NCI-H146 (cell line): ENCODE measurements around the gene FUT6.
A peak's percentile ranks its signal among the peaks of the same experiment; 100 is the strongest.

Experiments used
- DNase-seq: peaks from one replicate; lab custom pipeline; 2025; lab: John Stamatoyannopoulos, UW

The FUT6 gene

DNA sequence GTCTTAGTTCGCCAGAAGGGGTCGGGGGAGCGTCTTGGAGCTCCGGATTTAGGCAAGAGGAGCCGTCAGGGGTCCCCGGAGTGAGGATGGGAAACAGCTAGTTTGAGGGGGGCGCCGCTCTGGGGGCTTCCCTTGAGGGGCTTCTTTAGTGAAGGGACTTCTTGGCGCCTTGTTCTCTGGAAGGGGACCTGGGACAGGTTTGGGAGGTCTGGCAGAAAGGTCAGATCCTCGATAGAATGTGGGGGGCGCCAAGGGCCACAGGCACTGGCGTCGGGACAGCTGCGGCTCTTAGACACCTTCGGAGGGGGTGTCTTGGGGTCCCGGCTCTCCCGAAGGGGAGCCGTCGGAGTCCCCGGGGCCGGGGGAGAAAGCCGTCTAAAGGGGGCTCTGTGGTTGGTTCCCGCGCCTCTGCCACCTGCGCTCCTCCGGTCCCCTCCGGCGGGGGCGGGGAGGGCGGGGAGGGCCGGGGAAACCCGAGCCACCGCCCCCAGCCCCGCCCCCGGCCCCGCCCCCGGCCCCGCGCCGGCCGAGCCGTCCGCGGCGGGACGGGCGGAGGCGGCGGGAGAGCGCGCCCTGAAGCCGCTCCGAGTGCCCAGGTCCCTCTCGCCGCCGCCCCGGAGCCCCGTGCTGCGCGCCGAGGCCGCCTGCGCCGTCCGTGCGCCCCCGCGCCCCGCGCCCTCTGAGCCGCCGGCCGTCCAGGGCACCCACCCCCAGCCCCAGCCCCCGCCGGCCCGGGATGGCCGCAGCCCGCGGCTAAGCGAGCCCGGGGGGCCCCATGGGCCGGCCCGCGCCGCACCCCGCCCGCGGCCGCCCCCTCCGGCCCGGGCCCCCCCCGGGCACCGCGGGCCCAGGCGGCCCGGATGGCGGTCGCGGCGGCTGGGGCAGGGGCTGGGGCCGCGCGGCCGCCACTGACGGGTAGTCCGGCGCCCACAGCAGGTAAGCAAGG lies 34.7 kb downstream of the FUT6 start, which contains the start of gene NRTN:
NRTN (plus strand) TSS at position 552 of the 946 bp plus-strand sequence. CDS start 19,099 bp downstream, outside the sequence.
- DNase-seq = peak; percentile 65

DNA sequence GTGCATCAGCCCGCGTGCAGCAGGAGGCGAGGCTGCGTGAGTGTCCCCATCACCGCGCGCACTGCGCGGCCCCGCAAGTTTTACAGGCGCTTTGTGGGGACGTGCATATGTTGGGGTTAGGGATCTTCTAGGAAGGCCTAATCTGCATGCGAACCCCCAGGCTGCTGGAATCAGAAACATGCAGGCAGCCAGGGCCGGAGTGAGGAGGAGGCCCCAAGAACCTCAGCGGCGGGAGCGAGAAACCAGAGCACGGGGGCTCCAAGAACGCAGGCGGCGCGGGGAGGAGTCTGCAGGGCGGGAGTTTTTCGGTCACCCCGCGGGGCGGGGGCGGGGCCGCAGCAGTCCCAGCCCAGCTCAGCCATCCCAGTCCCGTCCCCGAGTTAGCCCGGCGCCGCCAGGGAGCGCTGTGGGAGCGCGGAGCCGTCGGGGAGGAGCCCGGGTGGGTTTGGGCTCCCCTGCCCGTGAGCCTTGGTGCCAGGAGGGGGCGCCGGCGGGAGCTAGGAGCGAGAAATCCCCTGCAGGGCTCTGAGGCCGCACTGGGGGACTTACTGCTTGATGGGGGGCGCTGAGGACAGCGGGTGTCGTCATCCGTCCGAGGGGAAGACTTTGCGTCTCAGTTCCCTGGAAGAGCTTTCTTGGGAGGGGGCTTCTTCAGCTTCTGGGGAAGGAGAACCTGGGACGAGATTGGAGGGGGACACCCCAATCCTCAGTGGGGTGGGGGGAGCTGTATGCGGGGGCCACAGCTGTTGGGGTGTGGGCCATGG lies 35.6 kb downstream of the FUT6 start:
- peak; percentile 84 for DNase-seq

DNA sequence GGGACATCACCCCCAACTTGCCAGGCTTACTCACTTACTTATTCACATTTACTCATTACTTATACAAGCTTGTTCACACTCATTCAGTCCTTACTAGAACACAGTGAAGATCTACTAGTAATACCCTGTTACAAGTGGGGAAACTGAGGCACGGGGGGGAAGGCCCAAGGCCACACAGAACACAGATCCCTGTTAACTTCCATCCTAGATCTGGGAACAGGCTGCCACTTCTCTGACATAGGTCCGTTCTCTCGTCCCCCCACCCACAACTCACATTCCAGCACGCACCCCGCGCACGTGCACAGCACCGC lies 36.1 kb downstream of the FUT6 start:
- no peak for DNase-seq

DNA sequence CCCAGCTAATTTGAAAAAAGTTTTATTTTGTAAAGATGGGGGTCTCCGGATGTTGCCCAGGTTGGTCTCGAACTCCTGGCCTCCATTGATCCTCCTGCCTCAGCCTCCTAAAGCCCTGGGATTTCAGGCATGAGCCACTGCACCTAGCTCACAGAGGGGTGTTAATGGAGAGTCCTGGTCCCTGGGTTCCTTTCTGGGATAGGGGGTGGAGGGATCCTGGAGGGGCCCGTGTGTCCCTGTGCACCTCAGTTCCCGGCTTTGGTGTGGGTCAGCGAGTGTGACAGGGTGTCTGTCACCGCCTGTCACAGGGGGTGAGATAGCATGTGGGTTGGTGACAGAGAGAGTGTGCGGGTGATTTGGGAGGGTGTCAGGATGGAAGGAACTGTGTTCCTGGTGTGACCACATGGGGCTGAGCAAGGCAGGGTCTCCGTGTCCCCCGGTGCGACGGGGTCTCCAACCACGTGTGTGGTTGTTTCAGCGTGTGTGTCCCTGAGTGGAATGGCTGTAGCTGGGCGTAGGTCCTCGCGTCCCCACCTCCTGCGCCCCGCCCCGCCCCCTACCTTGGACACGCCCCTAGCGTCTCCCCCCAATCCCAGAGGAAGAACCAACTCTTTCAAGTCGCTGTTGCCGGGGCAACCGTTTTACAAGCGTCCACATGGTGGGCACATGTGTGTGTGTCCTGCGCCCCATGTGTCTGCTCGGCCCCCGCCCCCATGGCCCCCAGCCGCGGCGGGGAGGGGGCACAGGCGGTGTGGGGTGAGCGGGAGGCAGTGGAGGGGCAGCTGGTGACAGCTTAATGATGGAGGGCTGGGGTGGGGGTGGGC lies 37.5 kb downstream of the FUT6 start:
- peak; percentile 67 for DNase-seq

DNA sequence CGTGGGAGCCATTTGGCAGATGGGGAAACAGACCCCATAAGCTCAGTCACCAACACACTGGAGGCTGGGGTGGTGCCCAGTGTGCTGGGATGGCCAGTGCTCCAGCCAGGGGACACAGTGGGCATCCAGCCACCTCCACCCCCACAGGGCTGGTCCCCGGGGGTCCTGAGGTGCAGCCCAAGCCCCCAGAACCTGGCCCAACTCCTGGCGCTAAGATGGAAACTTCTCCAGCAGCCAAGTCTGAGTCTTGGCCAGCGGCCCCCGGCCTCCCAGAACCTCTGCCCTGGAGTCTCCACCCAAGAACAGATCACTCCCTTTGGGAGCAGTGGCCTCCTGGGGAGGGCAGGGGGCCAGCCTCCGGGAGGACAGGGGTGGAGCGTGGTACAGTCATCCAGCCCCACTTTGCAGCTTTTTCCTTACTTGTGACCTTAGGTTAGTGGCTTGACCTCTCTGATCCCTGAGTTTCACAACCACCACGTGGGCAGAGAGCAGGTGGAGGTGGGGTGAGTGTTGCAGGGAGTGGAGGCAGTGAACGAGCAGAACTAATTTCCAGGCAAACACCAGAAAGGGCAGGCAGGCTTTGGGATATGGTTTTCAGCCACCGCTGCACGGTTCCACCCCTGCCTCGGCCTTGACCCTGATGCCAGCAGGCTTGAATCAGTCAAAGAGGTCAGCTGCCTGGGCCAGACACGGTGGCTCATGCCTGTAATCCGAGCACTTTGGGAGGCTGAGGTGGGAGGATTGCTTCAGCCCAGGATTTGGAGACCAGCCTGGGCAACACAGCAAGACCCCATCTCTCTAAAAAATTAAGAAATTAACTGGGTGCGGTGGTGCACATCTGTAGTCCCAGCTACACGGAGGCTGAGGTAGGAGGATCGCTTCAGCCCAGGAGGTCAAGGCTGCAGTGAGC lies 38.9 kb downstream of the FUT6 start:
- DNase-seq = no peak

DNA sequence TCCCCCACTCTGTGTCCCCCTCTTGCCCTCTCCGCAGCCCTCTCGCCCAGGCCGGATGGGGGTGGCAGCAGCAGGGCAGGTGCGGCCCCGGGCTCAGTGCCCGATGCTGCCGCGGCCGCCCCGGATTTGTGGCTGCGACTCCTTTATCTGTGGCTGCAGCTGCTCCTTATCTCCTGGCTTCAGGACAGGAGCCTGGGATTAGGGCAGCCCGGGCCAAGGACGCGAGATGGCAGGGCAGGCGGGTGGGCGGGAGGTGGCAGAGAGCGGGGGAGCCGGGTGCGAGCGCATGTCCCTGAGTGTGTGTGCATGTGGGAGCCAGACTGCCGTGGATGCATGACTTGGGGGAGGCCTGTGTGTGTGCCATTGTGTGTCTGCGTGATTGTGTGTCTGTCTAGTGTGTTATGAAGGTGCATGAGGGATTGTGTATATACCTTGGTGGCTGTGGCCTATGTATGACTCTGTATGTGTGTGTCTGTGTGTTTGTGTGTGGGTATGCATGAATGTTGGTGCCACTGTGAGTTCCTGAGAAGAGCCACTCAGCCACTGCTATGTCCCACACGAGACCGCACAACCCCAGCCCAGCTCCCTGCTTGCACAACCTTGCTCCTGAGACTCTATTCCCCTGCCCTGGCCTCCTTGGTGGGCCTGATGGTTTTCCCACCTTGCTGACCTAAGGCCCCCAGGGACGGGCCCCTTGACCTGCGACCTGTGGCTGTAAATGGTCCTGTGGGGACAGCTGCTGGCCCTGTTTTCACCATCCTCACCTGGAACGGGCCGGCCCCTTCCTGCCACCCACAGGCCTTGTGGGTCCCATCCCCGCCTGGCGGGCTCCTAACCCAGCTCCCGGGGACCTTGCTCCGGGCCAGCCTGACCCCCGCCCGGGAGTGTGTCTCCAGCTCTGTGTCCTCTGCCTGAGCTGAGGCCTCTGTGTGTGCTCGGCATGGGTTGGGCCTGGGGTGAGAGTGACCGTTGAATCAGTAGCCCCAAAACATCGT lies 40.0 kb downstream of the FUT6 start:
- DNase-seq = no peak

DNA sequence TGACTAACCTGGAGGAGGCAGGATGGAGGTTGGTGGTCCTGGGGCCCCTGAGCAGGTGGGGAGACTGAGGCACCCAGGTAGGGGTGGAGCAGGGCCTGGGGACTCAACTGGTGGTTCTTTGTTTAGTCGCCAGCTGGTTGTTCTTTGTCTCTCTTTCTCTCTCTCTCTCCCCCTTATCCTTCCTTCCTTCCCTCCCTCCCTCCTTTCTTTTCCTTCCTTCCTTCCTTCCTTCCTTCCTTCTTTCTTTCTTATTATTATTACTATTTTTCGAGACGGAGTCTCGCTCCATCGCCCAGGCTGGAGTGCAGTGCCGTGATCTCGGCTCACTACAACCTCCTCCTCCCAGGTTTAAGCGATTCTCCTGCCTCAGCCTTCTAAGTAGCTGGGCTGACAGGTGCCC lies 41.3 kb downstream of the FUT6 start:
- no peak for DNase-seq

DNA sequence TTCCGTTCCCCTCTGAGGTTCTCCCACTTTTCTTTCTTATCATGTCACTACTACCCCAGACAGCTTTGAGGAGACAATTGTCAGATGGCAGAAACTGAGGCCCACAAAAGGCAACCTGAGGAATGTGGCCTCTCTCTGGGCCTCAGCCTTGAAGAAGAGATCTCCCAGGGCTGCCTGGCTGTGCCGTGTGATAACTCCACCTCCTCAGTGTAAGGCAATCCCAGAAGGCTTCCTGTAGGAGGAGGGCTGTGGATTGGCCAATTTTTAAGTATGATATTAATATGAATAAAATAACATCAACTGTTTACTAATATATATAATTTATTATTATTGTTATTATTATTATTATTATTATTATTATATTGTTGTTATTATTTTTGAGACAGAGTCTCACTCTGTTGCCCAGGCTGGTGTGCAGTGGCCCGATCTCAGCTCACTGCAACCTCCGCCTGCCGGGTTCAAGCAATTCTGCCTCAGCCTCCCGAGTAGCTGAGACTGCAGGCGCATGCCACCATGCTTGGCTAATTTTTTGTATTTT lies 44.1 kb downstream of the FUT6 start:
- DNase-seq = no peak

DNA sequence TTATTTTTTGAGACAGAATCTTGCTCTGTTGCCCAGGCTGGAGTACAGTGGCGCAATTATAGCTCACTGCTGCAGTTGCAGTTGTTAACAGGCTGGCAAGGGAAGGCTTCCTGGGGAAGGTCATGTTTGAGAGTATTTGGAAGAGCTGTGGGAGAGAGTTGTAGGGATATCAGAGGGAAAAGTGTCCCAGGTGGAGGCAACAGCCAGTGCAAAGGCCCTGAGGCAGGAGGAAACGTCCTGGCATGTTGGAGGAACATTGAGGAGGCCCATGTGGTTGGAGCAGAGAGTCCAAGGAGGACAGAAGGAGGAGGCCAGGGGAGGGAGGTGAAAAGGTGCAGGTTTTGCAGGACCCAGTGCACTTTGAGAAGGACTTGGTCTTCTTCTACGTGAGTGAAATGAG lies 46.3 kb downstream of the FUT6 start:
- DNase-seq = no peak

DNA sequence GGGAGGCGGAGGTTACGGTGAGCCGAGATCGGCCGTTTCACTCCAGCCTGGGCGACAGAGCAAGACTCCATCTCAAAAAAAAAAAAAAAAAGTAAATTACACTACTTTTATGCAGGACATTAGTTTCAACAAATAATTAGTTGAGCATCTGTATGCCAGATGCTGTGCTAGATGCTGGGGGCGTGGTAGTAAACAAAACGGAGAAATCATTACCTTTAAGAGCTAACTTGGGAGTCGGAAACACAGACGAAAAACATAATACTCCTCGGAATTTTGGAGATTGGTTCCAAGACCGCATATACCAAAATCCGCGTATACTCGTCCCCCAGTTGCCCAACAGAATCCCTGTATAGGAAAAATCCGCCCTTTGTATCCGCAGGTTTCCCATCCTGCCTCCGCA lies 47.3 kb downstream of the FUT6 start:
- DNase-seq = no peak

DNA sequence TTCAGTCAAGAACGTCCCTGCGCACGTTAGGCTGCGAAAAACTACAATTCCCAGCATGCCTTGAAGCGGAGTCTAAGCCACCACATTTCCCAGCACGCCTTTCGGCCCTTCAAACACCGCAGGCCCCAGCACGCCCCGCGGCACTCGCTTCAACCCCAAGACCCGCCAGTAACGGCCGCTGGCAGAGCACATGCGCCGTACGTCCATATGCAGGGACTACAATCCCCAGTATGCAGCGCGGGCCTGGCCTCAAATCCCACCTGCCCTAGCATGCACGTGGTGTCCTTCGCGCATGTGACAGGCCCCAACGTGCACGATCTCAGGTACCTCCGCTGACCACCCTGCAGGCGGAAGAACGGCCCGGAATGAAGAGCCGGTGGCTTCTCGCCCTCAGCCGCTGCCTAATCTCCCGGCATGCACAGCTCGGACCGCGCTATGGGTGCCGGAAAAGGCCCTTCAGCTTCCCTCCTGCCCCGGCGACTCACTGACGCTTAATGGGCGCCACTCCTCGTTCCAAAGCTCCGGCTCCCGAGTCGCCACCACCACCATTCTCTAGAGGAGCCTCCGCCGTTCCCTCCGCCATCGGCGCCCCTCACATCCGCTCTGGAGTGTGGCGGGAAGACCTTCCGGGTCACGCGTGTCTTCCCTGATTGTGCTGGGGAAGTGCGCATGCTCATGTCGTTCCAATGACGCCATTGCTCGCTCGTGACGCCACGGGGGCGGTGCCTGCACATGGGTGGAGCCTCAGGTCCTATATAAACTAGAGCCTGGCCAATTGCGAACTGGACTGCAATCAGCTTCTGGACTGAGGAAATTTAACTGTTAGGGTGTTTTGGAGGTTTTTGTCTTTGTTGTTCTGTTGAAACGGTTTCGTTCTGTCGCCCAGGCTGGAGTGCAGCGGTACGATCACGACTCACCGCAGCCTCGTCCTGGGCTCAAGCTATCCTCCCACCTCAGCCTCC lies 48.7 kb downstream of the FUT6 start, which contains the start of gene DUS3L:
DUS3L (minus strand) TSS at position 605 of the 962 bp plus-strand sequence; CDS start at position 583, 22 bp downstream.
- peak; percentile 95 for DNase-seq

DNA sequence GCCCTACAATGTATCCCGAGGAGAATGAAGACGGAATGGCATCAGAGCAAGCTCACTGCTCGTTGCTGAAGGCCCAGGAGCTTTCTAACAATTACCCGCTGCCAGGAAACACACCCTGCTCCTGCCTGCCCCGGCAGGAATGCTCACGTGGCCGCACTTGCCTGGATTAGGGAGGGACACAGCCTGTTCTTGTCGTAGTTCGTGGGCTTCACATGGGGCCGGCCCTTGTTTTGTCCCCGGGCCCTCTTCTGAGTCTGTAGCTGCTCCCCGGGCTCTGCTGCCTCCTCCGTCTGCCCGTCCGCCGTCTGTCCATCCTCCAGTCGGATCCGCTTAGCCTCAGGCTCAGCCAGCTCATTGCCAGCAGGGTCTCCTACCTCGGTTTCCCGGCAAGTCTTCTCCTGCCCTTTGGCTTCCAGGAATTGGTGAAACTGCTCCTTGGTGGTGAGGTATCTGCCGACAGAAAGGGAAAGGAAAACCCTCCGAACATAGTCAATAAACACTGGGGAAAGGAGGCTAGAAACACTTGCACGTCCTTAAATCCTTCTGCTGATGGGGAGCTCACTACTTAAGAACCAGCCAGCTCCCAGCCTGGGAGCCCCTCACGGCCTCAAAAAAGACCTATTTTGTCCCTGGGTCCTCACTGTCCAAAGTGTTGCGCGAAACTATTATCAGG lies 49.5 kb downstream of the FUT6 start:
- DNase-seq = no peak

DNA sequence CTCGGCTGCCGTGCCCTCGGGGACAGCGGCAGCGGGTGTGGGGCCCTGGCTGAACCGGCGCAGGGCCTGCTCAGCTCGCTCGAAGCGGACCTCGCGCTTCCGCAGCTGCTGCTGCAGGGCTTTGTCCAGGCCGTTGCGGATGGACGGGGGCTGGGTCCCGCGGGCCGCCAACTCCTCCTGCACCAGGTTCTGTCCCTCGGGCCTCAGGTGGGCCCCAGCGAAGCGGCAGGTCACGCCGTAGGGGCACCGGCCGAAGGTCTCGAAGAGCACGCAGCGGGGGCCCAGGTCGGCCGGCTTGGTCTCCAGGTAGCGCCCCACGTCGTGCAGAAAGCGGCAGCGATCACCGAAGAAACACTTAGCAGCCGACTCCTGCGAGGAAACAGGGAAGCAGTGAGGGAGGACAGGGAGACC lies 50.1 kb downstream of the FUT6 start:
- DNase-seq = no peak

DNA sequence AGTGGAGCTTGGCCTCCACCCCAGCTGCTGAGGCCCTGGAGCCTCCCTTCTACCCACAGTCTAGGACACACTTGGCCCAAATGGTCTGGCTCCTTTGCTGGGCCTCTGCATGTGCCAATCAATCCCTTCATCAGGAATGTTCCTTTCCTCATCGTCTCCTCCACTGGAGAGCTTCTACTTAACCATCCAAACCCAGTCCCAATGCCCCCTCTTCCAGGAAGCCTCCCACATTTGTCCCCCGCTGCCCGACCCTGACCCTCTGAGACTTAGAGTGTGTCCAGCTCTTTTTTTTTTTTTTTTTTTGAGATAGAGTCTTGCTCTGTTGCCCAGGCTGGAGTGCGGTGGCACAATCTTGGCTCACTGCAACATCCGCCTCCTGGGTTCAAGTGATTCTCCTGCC lies 51.1 kb downstream of the FUT6 start:
- DNase-seq = no peak

DNA sequence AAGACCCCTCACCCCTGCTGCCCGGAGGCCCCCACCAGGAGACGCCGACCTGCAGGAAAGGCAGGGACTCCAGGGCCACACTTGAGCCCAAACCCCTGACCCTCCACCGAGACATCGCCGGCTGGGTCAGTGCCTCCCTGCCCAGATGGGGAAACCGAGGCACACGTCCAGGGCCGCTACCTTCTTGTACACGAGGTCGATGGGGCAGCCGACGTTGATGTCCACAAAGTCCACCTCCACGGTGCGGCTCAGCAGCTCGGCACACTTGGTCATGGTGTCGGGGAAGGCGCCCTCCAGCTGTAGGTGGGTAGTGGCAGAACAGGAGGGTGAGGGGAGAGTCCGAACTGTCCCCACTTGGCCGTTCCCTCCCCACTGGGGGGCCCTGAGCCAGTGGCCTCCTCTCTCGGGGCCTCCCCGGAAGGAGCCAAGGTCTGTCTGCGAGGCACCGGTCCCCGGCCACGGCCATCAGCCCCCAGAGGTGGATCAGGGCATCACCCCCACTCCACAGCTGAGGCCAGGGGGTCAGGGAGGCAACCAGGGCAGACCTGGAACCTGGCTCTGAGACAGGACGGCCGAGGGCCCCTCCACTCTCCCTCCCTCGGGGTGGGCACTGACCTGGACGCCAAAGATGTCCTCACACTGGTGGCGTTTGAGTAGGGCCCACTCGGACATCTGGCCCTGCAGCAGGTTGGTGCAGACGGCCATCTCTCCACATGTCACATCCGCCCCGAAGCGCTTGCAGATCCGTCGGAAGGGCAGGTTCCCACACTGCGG lies 51.9 kb downstream of the FUT6 start:
- no peak for DNase-seq

DNA sequence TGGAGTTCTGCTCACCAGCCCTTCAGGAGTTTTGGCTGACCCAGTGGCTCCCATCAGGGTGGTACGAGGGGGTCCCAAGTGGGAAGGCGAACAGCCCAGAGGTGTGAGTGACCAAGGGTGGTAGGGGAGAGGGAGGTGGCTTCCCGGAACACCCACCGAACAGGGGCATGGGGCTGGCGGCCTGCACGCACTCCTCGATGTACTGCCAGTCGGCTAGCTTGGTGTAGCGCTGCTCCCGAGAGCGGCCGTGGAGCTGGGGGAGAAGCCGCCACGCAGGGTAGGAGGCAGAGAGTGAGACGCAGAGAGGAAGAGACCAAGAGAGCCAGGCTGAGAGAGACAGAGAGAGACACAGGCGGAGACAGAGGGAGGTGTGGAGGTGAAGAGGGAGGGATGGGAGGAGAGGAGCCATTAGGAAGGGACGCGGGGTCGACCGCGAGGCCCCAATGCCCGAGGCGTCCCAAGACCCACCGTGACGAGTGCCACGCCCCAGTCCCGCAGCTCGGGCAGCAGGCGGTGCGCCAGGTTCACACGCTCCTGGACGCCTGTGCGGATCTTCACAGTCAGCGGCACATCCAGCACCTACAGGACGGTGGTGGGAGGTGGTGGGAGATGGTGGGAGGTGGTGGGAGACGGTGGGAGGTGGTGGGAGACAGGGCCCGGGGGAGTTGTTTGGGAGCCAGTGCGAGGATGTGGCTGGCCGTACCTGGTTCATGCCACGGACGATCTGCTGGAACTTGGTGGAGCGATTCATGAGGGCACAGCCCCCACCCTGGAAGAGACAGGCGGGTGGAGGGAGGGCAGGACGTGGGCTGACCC lies 52.7 kb downstream of the FUT6 start:
- DNase-seq = no peak
